Measurements from ENCODE around the gene TRAF2.

TRAF2 gene

GRCh38 chr9:136960938-136961275, 74.6 kb downstream of the TRAF2 start:
- TF ChIP-seq CTCF (IDR thresholded peaks at IDR 0.05; ENCODE audit: low read length): no peak
- no peak for TF ChIP-seq EZH2 (IDR thresholded peaks at IDR 0.05; ENCODE audit: borderline replicate concordance, low read length)
- no peaks in the 10 kb centered on the region for H4K20me1 ChIP-seq (ENCODE audit: insufficient read depth, low read length)
- H3K27me3 ChIP-seq (ENCODE audit: insufficient read depth, low read length): peaks cover 30% of the 10 kb centered on the region; the same call in 1 of the 2 replicates
- no peaks in the 10 kb centered on the region for H3K79me2 ChIP-seq (ENCODE audit: insufficient read depth, low read length)
- H3K9ac ChIP-seq (ENCODE audit: low read length): no peak overlapping the region
- peaks cover 4% of the 10 kb centered on the region for H3K4me1 ChIP-seq (ENCODE audit: insufficient read depth, low read length, severe bottlenecking)
- H3K9me2 ChIP-seq (ENCODE audit: low read depth, low read length): no peaks in the 10 kb centered on the region
- H3K36me3 ChIP-seq (ENCODE audit: insufficient read depth, low read length): no peaks in the 10 kb centered on the region
- no peaks in the 10 kb centered on the region for H3K9me3 ChIP-seq (ENCODE audit: low read length)
- H3K4me3 ChIP-seq (ENCODE audit: low read depth, low read length, poor library complexity, severe bottlenecking): no peak overlapping the region
- H3K27ac ChIP-seq (ENCODE audit: low read depth, low read length, poor library complexity, severe bottlenecking): no peak overlapping the region
- no peak overlapping the region for H2AFZ ChIP-seq (ENCODE audit: low read length)
- H3F3A ChIP-seq (ENCODE audit: insufficient read depth, low read length): no peaks in the 10 kb centered on the region
- no peak overlapping the region for H3K4me2 ChIP-seq (ENCODE audit: low read length)

- Histone ChIP-seq H4K20me1 (ENCODE audit: insufficient read depth, low read length) (no peaks in the 10 kb centered on the region), H3K9ac (ENCODE audit: low read length) (no peak overlapping the region), H3K27me3 (ENCODE audit: insufficient read depth, low read length) (peaks cover 28% of the 10 kb centered on the region; the same call in 1 of the 2 replicates), H3K4me3 (ENCODE audit: low read depth, low read length, poor library complexity, severe bottlenecking) (no peak overlapping the region), H3K9me3 (ENCODE audit: low read length) (no peaks in the 10 kb centered on the region), H3F3A (ENCODE audit: insufficient read depth, low read length) (no peaks in the 10 kb centered on the region), H3K4me2 (ENCODE audit: low read length) (no peak overlapping the region), H3K79me2 (ENCODE audit: insufficient read depth, low read length) (no peaks in the 10 kb centered on the region), H3K36me3 (ENCODE audit: insufficient read depth, low read length) (no peaks in the 10 kb centered on the region), H3K4me1 (ENCODE audit: insufficient read depth, low read length, severe bottlenecking) (peaks cover 5% of the 10 kb centered on the region), H2AFZ (ENCODE audit: low read length) (no peak overlapping the region), H3K9me2 (ENCODE audit: low read depth, low read length) (no peaks in the 10 kb centered on the region), H3K27ac (ENCODE audit: low read depth, low read length, poor library complexity, severe bottlenecking) (no peak overlapping the region)
- TF ChIP-seq EZH2 (IDR thresholded peaks at IDR 0.05; ENCODE audit: borderline replicate concordance, low read length) (no peak), CTCF (IDR thresholded peaks at IDR 0.05; ENCODE audit: low read length) (no peak)
Observed at GRCh38 chr9:136961279-136962065, 75.2 kb downstream of the TRAF2 start.

- no peak overlapping the region for H3K4me2 ChIP-seq (ENCODE audit: low read length)
- H3K27me3 ChIP-seq (ENCODE audit: insufficient read depth, low read length): peaks cover 24% of the 10 kb centered on the region; the same call in 1 of the 2 replicates
- TF ChIP-seq CTCF (IDR thresholded peaks at IDR 0.05; ENCODE audit: low read length) (no peak), EZH2 (IDR thresholded peaks at IDR 0.05; ENCODE audit: borderline replicate concordance, low read length) (no peak)
- H3K36me3 ChIP-seq (ENCODE audit: insufficient read depth, low read length): no peaks in the 10 kb centered on the region
- H3F3A ChIP-seq (ENCODE audit: insufficient read depth, low read length): no peaks in the 10 kb centered on the region
- no peaks in the 10 kb centered on the region for H4K20me1 ChIP-seq (ENCODE audit: insufficient read depth, low read length)
- no peak overlapping the region for H3K4me3 ChIP-seq (ENCODE audit: low read depth, low read length, poor library complexity, severe bottlenecking)
- H3K27ac ChIP-seq (ENCODE audit: low read depth, low read length, poor library complexity, severe bottlenecking): no peak overlapping the region
- no peaks in the 10 kb centered on the region for H3K9me3 ChIP-seq (ENCODE audit: low read length)
- H3K4me1 ChIP-seq (ENCODE audit: insufficient read depth, low read length, severe bottlenecking): peaks cover 5% of the 10 kb centered on the region
- no peak overlapping the region for H3K9ac ChIP-seq (ENCODE audit: low read length)
- H3K9me2 ChIP-seq (ENCODE audit: low read depth, low read length): no peaks in the 10 kb centered on the region
- H3K79me2 ChIP-seq (ENCODE audit: insufficient read depth, low read length): no peaks in the 10 kb centered on the region
- H2AFZ ChIP-seq (ENCODE audit: low read length): no peak overlapping the region
Observed at GRCh38 chr9:136962163-136962562, 75.8 kb downstream of the TRAF2 start.
